ENCODE measurements around the gene SRPX2. TPM values are rescaled to one million over a fixed set of nuclear protein-coding genes. Genes with fewer than 3 reads are reported as not detected.

The SRPX2 gene
- total and polyA plus RNA-seq, 4 donors: 5.6 to 19.1 (median 10.9) TPM

DNA sequence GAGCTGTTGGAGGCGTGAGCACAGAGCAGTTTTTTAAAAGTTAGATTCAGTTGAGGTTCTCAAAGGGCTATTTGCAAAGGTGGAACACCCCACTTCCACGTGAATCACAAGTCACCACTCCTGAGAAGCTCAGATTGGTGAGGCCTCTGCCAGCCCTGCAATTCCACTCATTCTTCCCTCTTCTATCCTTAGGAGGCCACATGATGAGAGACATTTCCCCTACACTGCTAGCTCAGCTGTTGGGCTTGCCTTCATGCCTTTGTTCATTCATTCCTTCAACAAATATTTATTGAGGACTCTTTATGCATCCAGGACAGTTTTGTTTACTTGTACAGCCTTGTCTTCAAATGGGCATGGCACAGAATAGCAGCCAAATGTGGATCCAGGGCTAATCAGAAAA, 3.7 kb downstream of the SRPX2 start:
- WGBS, 2 donors: 47 to 88% methylated on average over 2 of the region's 2 CpGs
- TF ChIP-seq, protein P1, sequence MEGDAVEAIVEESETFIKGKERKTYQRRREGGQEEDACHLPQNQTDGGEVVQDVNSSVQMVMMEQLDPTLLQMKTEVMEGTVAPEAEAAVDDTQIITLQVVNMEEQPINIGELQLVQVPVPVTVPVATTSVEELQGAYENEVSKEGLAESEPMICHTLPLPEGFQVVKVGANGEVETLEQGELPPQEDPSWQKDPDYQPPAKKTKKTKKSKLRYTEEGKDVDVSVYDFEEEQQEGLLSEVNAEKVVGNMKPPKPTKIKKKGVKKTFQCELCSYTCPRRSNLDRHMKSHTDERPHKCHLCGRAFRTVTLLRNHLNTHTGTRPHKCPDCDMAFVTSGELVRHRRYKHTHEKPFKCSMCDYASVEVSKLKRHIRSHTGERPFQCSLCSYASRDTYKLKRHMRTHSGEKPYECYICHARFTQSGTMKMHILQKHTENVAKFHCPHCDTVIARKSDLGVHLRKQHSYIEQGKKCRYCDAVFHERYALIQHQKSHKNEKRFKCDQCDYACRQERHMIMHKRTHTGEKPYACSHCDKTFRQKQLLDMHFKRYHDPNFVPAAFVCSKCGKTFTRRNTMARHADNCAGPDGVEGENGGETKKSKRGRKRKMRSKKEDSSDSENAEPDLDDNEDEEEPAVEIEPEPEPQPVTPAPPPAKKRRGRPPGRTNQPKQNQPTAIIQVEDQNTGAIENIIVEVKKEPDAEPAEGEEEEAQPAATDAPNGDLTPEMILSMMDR (IDR thresholded peaks at IDR 0.05; ENCODE audit: control extremely low read depth, extremely low read depth): no peak
- no peak overlapping the region for H3K9ac ChIP-seq (ENCODE audit: insufficient read depth in 1 of 2, low read length in 2 of 2)
- H3K9me3 ChIP-seq (ENCODE audit: control insufficient read depth in 4 of 4, insufficient read depth in 3 of 4, low read length in 3 of 4): no peaks in the 10 kb centered on the region
- ATAC-seq (ENCODE audit: insufficient read depth, low FRiP score): no peak
- H3K4me3 ChIP-seq: no peak overlapping the region
- peak overlapping the region in 1 of 2 donors; percentile 15 for H3K27ac ChIP-seq (ENCODE audit: low read depth in 1 of 2, low read length in 1 of 2)
- peaks cover 0 to 13% (median 7%) of the 10 kb centered on the region in 3 donors for H3K27me3 ChIP-seq (ENCODE audit: control insufficient read depth in 3 of 3, insufficient read depth in 3 of 3, low read length in 2 of 3)
- H3K4me1 ChIP-seq (ENCODE audit: control insufficient read depth in 5 of 5, insufficient read depth in 5 of 5, low read length in 5 of 5): peaks cover 0 to 47% (median 5%) of the 10 kb centered on the region in 5 donors
- peak in 1 of 3 donors; percentile 15 for DNase-seq
- no peaks in the 10 kb centered on the region for H3K36me3 ChIP-seq (ENCODE audit: control insufficient read depth in 4 of 4, insufficient read depth in 4 of 4, low read length in 4 of 4)

DNA sequence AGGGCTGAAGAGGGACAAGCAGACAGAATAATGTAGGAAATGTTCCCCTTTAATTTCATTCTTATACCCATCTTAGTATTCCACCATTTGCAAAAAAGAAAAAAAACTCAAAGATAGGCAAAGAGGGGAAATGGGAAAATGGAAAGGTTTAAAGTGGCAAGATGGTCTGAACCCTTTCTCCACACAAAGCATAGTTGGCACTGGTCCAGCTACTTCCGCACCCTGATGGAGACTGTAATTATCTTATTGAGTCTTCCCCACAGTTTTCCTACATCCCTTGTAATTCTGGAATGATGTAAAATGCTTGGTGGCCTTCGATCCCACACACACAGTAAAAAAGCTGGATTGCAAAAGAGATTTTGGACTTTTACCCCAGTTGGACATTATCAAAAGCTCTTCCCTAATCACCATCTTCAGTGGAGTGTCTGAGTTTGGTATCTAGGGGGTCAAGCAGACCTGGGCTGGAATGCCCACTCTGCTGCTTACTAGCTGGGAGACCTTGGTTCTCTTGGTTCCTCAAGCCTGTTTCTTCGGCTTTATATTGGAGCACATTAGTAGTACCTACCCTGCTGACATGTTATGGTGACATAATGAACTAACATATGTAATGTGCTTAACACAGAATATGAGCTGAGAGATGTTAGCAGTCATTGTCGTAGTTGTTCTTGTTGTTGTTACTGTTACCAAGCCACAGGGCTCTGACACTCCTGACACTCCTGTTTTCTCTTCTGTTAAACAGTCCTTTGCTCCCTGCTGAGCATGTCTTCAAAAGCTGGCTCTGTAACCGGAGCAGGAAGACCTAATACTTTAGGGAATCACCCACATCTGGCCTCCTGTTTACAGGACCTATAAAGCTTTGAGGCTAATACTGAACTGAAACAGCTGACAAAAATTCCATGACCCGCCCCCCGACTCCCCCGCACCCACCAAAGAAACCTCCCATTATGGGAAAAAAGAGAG, 4.7 kb downstream of the SRPX2 start:
- ATAC-seq (ENCODE audit: insufficient read depth, low FRiP score) (no peak), DNase-seq (peak; percentile 35 to 64 (median 64))
- WGBS, 2 donors: 71 to 86% methylated on average over 8 of the region's 8 CpGs
- TF ChIP-seq, protein P1 (IDR thresholded peaks at IDR 0.05; ENCODE audit: control extremely low read depth, extremely low read depth): no peak
- Histone ChIP-seq H3K9ac (ENCODE audit: insufficient read depth in 1 of 2, low read length in 2 of 2) (peak overlapping the region in 1 of 2 donors; percentile 52), H3K27me3 (ENCODE audit: control insufficient read depth in 3 of 3, insufficient read depth in 3 of 3, low read length in 2 of 3) (peaks cover 0 to 16% (median 9%) of the 10 kb centered on the region in 3 donors), H3K4me3 (no peak overlapping the region), H3K4me1 (ENCODE audit: control insufficient read depth in 5 of 5, insufficient read depth in 5 of 5, low read length in 5 of 5) (peaks cover 0 to 42% (median 5%) of the 10 kb centered on the region in 5 donors), H3K36me3 (ENCODE audit: control insufficient read depth in 4 of 4, insufficient read depth in 4 of 4, low read length in 4 of 4) (no peaks in the 10 kb centered on the region), H3K9me3 (ENCODE audit: control insufficient read depth in 4 of 4, insufficient read depth in 3 of 4, low read length in 3 of 4) (no peaks in the 10 kb centered on the region), H3K27ac (ENCODE audit: low read depth in 1 of 2, low read length in 1 of 2) (peak overlapping the region; percentile 41 to 67)

DNA sequence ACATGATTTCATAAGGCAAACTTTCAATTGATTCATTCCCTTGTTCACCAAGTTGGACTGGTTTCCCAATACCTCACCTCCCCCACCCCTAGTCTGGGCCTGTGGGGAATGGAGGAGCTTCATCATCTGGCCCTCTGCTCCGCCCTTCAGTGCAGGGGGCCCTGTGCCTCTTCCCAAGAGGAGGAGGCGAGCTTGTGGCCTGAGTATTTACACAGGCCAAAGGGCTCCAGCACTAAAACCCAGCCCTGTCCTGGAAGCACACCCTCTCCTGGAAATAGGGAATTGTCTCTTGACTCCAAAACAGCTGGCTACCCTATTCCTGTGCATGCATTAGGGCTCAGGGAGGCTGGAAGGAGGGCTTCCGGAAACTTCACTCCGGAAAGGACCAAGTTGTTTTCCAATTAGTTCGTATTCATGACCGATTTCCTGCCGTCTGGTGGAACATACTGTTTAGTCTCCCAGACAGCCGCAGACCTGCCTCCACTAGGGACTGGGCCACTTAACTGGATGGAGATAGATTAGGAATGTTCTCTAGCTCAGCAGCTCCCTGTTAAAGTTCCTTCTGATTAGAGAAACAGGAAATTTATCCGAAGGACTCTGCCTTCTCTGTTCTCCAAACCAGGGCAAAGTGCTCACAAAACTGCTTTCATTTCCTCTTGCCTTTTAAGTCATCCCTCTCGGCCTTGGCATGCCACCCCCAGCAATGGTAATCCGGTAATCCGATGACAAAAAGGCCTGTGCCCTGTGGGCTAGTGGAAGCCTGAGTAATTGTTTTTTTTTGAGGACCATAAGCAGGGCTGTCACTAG, 5.8 kb downstream of the SRPX2 start:
- ATAC-seq (ENCODE audit: insufficient read depth, low FRiP score): peak; percentile 67
- peak overlapping the region; percentile 41 to 65 for H3K27ac ChIP-seq (ENCODE audit: low read depth in 1 of 2, low read length in 1 of 2)
- TF ChIP-seq, protein P1 (IDR thresholded peaks at IDR 0.05; ENCODE audit: control extremely low read depth, extremely low read depth): no peak
- DNase-seq: peak; percentile 72 to 85 (median 83)
- no peaks in the 10 kb centered on the region for H3K9me3 ChIP-seq (ENCODE audit: control insufficient read depth in 4 of 4, insufficient read depth in 3 of 4, low read length in 3 of 4)
- H3K4me1 ChIP-seq (ENCODE audit: control insufficient read depth in 5 of 5, insufficient read depth in 5 of 5, low read length in 5 of 5): peaks cover 0 to 42% (median 5%) of the 10 kb centered on the region in 5 donors
- no peak overlapping the region for H3K4me3 ChIP-seq
- no peaks in the 10 kb centered on the region for H3K36me3 ChIP-seq (ENCODE audit: control insufficient read depth in 4 of 4, insufficient read depth in 4 of 4, low read length in 4 of 4)
- H3K9ac ChIP-seq (ENCODE audit: insufficient read depth in 1 of 2, low read length in 2 of 2): peak overlapping the region in 1 of 2 donors; percentile 52
- 43 to 57% methylated on average over 11 to 12 of the region's 12 CpGs for WGBS, 2 donors
- peaks cover 0 to 19% (median 14%) of the 10 kb centered on the region in 3 donors for H3K27me3 ChIP-seq (ENCODE audit: control insufficient read depth in 3 of 3, insufficient read depth in 3 of 3, low read length in 2 of 3)
